ENCODE measurements around the gene TMEM125.

The TMEM125 gene

DNA sequence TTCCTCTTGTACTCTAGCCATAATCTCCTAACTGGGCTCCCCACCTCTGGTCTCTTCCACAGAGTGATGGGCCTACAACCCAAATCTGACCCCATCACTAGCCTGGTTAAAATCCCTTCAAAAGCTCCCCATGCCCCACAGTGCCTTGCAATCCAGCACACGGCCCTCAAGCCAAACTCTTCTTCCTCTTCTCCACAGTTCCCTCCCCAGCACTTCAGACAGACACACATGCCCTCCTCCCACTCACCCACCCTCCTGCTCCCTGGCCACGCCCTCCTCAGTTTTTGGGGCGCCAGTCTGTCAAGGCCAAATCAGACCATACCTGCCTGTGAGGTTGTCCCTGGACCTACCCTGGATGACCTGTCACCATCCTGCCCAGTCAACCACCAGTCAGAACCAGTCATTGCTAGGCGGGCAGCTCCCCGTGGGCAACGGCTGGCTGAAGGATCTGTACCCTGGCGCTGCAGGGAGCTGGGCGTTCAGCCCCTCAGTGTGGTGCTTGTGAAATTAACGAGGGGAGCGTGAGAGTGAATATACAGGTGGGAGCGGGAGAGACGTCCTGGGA is 14.8 kb downstream of the TMEM125 start:
- DNase-seq (ENCODE audit: extremely low read depth, low read depth), result no peak
- TF ChIP-seq, protein P1, sequence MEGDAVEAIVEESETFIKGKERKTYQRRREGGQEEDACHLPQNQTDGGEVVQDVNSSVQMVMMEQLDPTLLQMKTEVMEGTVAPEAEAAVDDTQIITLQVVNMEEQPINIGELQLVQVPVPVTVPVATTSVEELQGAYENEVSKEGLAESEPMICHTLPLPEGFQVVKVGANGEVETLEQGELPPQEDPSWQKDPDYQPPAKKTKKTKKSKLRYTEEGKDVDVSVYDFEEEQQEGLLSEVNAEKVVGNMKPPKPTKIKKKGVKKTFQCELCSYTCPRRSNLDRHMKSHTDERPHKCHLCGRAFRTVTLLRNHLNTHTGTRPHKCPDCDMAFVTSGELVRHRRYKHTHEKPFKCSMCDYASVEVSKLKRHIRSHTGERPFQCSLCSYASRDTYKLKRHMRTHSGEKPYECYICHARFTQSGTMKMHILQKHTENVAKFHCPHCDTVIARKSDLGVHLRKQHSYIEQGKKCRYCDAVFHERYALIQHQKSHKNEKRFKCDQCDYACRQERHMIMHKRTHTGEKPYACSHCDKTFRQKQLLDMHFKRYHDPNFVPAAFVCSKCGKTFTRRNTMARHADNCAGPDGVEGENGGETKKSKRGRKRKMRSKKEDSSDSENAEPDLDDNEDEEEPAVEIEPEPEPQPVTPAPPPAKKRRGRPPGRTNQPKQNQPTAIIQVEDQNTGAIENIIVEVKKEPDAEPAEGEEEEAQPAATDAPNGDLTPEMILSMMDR (IDR thresholded peaks at IDR 0.05; ENCODE audit: low read depth, low read length, missing control alignments), result no peak
- H3K4me3 ChIP-seq (replicated peaks; ENCODE audit: low read depth, low read length), result no peak overlapping the region

DNA sequence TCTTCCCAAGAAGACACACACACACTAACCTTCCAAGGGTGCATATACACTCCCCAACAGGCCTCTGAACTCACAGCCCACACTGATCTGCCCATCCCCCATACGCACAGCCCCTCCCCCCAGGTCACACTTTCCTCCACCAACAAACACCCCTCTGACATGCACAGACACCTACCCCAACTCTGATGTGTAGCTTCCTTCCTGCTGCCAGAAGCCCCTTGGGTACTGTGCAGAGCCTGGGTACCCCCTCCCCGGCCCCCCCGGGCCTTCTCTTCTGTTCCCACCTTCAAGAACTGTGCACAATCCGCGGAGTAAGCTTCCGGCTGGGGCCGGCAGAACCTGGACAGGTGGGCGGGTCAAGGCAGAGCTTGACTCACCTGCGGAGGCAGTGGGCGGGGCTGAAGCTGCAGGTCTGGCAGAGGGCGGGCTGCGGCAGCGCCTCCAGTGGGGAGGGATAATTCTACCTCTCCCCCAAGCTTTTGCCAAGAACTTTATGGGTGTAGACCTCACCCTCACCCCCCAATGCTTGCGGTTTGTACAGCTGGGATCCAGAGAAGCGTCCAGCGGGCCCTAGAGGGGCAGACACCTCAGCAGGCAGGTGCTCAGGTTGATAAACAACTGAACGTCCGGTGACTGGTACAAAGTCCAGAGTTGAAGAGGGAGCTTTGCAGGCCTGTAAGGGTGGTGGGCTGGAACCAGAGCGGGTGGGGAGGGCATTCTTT is 15.6 kb downstream of the TMEM125 start, which contains the start of gene C1orf210:
Gene C1orf210 (minus strand): TSS at position 313 of the 722 bp plus-strand sequence. CDS start 2,311 bp downstream, outside the sequence.
- TF ChIP-seq, protein P1 (IDR thresholded peaks at IDR 0.05; ENCODE audit: low read depth, low read length, missing control alignments), result no peak
- DNase-seq (ENCODE audit: extremely low read depth, low read depth), result no peak
- no peak within 1 kb of the TSS for H3K4me3 ChIP-seq (replicated peaks; ENCODE audit: low read depth, low read length)

DNA sequence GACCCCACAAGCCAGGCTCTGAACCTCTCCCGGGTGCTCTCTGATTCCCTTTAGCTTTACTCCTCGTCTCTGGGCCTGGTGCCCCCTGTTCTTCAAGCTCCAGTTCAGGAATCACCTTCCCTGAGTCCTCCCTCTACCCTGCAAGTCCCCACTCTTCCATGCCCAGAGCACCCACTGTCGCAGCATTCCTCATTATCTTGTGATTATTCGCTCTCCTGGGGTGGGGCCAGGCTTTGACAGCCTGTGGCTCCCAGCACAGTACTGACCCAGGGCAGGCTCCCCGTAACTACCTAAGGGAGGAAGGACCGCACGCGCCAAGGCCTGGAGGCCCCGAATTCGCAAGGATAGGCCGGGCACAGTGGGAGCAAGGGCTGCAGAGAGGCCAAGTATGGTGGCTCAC is 16.3 kb downstream of the TMEM125 start:
- H3K4me3 ChIP-seq (replicated peaks; ENCODE audit: low read depth, low read length), result no peak overlapping the region
- TF ChIP-seq, protein P1 (IDR thresholded peaks at IDR 0.05; ENCODE audit: low read depth, low read length, missing control alignments), result no peak
- DNase-seq (ENCODE audit: extremely low read depth, low read depth), result no peak

DNA sequence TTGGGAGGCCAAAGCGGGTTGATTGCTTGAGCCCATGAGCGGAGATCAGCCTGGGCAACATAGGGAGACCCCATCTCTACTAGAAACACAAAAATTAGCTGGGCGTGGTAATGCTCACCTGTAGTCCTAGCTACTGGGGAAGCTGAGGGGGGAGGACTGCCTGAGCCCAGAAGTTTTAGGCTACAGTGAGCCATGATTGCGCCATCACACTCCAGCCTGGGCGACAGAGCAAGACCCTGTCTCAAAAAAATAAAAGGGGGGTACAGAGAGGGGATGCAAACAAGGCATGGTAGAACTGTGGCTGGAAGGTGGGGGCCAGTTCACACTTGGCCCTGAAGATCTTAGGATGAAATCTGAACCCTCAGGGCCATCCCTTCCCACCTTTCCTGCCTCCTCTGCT is 16.8 kb downstream of the TMEM125 start:
- no peak for DNase-seq (ENCODE audit: extremely low read depth, low read depth)
- no peak overlapping the region for H3K4me3 ChIP-seq (replicated peaks; ENCODE audit: low read depth, low read length)
- TF ChIP-seq, protein P1 (IDR thresholded peaks at IDR 0.05; ENCODE audit: low read depth, low read length, missing control alignments), result no peak

DNA sequence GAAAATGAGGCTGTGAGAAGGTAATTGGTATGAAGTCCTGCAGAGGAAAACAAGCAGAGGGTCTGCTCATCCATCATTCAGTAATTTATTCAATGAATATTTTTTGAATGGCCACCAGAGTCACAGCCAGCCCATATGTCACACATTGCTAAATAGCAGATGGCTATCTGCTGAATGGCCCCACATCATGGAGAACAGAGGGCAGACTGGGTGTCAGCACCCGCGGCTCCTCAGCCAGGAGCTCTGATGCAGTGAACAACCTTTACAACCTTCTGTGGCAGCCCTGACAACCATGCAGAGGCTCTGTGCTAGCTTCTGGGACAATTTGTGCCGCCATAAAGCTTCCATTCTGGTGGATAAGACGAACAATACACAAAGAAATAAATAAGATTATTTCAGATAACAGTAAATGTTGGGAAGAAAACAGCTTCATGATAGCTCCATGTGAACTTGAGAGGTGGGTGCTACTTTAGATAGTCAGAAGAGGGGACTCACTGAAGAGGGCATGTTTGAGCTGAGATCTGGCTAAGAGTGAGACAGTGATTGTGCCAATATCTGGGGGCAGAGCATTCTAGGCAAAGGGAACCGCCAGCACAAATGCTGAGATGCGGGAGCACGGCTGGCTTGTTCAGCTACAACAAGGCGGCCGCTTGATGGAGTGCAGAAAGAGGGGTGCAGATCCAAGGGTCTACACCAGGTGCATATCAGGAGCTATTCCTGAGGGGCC is 18.4 kb downstream of the TMEM125 start:
- TF ChIP-seq, protein P1 (IDR thresholded peaks at IDR 0.05; ENCODE audit: low read depth, low read length, missing control alignments), result no peak
- DNase-seq (ENCODE audit: extremely low read depth, low read depth), result no peak
- no peak overlapping the region for H3K4me3 ChIP-seq (replicated peaks; ENCODE audit: low read depth, low read length)

DNA sequence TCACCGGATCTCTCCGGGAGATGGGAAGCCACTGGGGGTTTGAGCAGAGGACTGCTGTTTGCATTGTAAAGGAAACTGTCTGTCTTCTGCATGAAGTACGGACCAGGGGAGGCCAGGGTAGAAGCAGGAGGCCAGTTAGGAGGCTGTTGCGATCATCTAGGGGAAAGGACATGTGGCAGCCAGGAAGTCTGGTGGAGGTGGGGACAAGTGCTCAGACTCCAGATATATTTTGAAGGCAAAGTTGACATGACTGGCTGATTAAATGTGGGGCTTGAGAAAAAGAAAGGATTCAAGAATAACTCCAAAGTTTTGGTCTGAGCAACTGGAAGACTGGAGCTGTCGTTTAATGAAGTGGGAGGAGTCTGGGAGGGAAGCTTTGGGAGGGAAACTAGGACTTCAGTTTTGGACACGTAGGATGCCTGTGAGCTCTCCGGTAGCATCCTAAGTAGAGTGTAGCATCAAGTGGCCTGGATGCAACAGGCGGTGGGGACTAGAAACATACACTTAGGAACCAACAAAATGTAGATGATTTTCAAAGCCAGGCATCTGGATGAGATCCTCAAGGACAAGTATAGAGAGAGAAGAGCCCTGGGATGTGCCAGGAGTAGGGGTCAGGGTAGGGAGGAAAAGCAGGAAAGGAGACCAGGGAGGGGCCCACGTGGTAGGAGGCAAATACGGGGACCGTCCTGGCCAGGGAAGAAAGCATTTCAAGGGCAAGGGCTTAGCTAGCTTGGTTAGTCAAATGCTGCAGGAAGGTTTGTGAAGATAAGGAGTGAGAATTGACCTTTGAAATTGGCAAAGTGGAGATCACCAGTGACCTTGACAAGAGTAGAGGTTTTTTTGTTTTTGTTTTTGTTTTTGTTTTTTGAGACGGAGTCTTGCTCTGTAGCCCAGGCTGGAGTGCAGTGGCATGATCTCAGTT is 19.3 kb downstream of the TMEM125 start:
- TF ChIP-seq, protein P1 (IDR thresholded peaks at IDR 0.05; ENCODE audit: low read depth, low read length, missing control alignments), result no peak
- no peak overlapping the region for H3K4me3 ChIP-seq (replicated peaks; ENCODE audit: low read depth, low read length)
- no peak for DNase-seq (ENCODE audit: extremely low read depth, low read depth)
